Uterus (tissue), 2 donors: ENCODE results near the gene TMEM140.

Source experiments
- CTCF ChIP-seq, 4 experiments: fragments of 200-600 bp in 2 of 4; fragments of 450-650 bp in 2 of 4; sonication (generic) in 2 of 4; IDR thresholded peaks; one replicate each; pipeline ENCODE4 v1.5.1; 2016 to 2019; ENCODE audit warnings: antibody characterized with exemption in 4 of 4, mild to moderate bottlenecking in 2 of 4, moderate library complexity in 1 of 4
- POLR2A ChIP-seq, 2 donors: fragments of 450-650 bp; IDR thresholded peaks; one replicate each; pipeline ENCODE4 v1.6.1; 2016; ENCODE audit warnings: antibody characterized with exemption in 2 of 2, mild to moderate bottlenecking in 1 of 2, moderate library complexity in 1 of 2

DNA sequence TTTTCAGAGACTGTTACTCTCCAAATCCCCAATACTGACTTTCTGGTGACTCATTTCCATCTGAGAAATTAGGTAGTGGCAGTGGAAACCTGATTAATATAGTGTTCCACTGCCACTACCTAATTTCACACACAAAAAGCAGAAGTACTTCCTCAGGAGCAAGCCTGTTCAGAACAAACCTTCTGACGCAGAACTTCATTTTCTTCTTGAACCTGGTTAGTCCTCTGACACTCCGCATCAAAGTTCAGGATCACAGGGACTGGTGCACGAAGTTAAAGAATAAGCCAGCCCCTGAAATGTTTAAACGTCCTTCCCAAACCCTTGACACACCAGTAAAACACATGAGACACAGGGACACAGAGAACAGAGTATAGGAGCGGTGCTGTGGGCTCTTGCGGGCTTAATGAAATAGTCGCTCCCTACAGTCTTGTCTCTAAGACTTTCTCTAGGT, 59.1 kb downstream of the TMEM140 start:
- TF ChIP-seq CTCF (IDR thresholded peaks at IDR 0.05) = no peak
- TF ChIP-seq POLR2A (IDR thresholded peaks at IDR 0.05) = no peak
